MV-4-11 (cell line): ENCODE data around the gene ZNF527.
"Not testable (repeated sequence)": the region's sequence is repeated elsewhere in the genome, so short reads cannot be mapped to it uniquely, and the experiment has no call there.

ENCODE experiments used
- DNase-seq: peaks from one replicate; lab custom pipeline; 2025; lab: John Stamatoyannopoulos, UW

Gene ZNF527

GRCh38 chr19:37370880-37371661 is at the start of gene ZNF527:
TSS of gene ZNF527 (plus strand) at chr19:37371099. CDS start at chr19:37374199, 3,100 bp downstream.
- peak; percentile 97 for DNase-seq

GRCh38 chr19:37329686-37330085 is 41.2 kb upstream of the ZNF527 start:
- no peak for DNase-seq

GRCh38 chr19:37332839-37333238 is 38.1 kb upstream of the ZNF527 start:
- no peak for DNase-seq

- no peak for DNase-seq
Observed at GRCh38 chr19:37333457-37333856, 37.4 kb upstream of the ZNF527 start.

GRCh38 chr19:37334179-37335071 is 36.5 kb upstream of the ZNF527 start:
- peak; percentile 88 for DNase-seq

GRCh38 chr19:37342753-37343152 is 28.1 kb upstream of the ZNF527 start:
- no peak for DNase-seq

GRCh38 chr19:37346091-37346490 is 24.8 kb upstream of the ZNF527 start:
- no peak for DNase-seq

- no peak for DNase-seq
Observed at GRCh38 chr19:37348060-37348459, 22.8 kb upstream of the ZNF527 start.

GRCh38 chr19:37353968-37354367 is 16.9 kb upstream of the ZNF527 start:
- DNase-seq, result no peak

- DNase-seq, result no peak
Observed at GRCh38 chr19:37355901-37356300, 15.0 kb upstream of the ZNF527 start.

- DNase-seq, result no peak
Observed at GRCh38 chr19:37361994-37362393, 8.9 kb upstream of the ZNF527 start.

GRCh38 chr19:37362733-37363132 is 8.2 kb upstream of the ZNF527 start:
- no peak for DNase-seq

- DNase-seq, result not testable (repeated sequence)
Observed at GRCh38 chr19:37370386-37370879, 466 bp upstream of the ZNF527 start.

- DNase-seq, result no peak
Observed at GRCh38 chr19:37389234-37389633, 18.3 kb downstream of the ZNF527 start.

GRCh38 chr19:37391399-37391798 is 20.5 kb downstream of the ZNF527 start:
- DNase-seq, result not testable (repeated sequence)

GRCh38 chr19:37401078-37401477 is 30.2 kb downstream of the ZNF527 start:
- no peak for DNase-seq

GRCh38 chr19:37403403-37403802 is 32.5 kb downstream of the ZNF527 start:
- DNase-seq, result no peak

GRCh38 chr19:37406140-37406846 is 35.4 kb downstream of the ZNF527 start:
- not testable (repeated sequence) for DNase-seq

- no peak for DNase-seq
Observed at GRCh38 chr19:37412700-37413099, 41.8 kb downstream of the ZNF527 start.

GRCh38 chr19:37413313-37414084 is 42.6 kb downstream of the ZNF527 start:
- peak; percentile 30 for DNase-seq
